ENCODE results near the gene NAPB.
A peak's percentile ranks its signal among the peaks of the same experiment; 100 is the strongest.
"Not testable (repeated sequence)": the region's sequence is repeated elsewhere in the genome, so short reads cannot be mapped to it uniquely, and the experiment has no call there.

The NAPB gene

GRCh38 chr20:23420943-23421931 lies at the start of gene NAPB:
TSS of gene NAPB (minus strand) at chr20:23421488. CDS start at chr20:23421402, 86 bp downstream.
- peak; percentile 93 for DNase-seq (ENCODE audit: low spot score)

GRCh38 chr20:23466961-23467360 lies 45.7 kb upstream of the NAPB start:
- DNase-seq (ENCODE audit: low spot score), result not testable (repeated sequence)

GRCh38 chr20:23461180-23461579 lies 39.9 kb upstream of the NAPB start:
- DNase-seq (ENCODE audit: low spot score), result no peak

GRCh38 chr20:23459461-23460150 lies 38.3 kb upstream of the NAPB start:
- DNase-seq (ENCODE audit: low spot score), result peak; percentile 42

GRCh38 chr20:23456873-23457272 lies 35.6 kb upstream of the NAPB start:
- DNase-seq (ENCODE audit: low spot score), result no peak

- no peak for DNase-seq (ENCODE audit: low spot score)
Observed at GRCh38 chr20:23456409-23456808, 35.1 kb upstream of the NAPB start.

GRCh38 chr20:23455639-23456038 lies 34.4 kb upstream of the NAPB start:
- no peak for DNase-seq (ENCODE audit: low spot score)

- DNase-seq (ENCODE audit: low spot score), result no peak
Observed at GRCh38 chr20:23454816-23455215, 33.5 kb upstream of the NAPB start.

GRCh38 chr20:23453549-23454543 lies 32.6 kb upstream of the NAPB start:
- no peak for DNase-seq (ENCODE audit: low spot score)

- no peak for DNase-seq (ENCODE audit: low spot score)
Observed at GRCh38 chr20:23452776-23453175, 31.5 kb upstream of the NAPB start, which contains the start of gene CST11. TSS of gene CST11 (minus strand) at chr20:23452876. CDS start at chr20:23452811, 65 bp downstream.

- no peak for DNase-seq (ENCODE audit: low spot score)
Observed at GRCh38 chr20:23451956-23452487, 30.7 kb upstream of the NAPB start.

- DNase-seq (ENCODE audit: low spot score), result no peak
Observed at GRCh38 chr20:23450877-23451276, 29.6 kb upstream of the NAPB start.

- no peak for DNase-seq (ENCODE audit: low spot score)
Observed at GRCh38 chr20:23449421-23449820, 28.1 kb upstream of the NAPB start.

- DNase-seq (ENCODE audit: low spot score), result no peak
Observed at GRCh38 chr20:23448167-23448566, 26.9 kb upstream of the NAPB start.

GRCh38 chr20:23446505-23446904 lies 25.2 kb upstream of the NAPB start:
- peak; percentile 88 for DNase-seq (ENCODE audit: low spot score)

GRCh38 chr20:23445596-23446217 lies 24.4 kb upstream of the NAPB start:
- no peak for DNase-seq (ENCODE audit: low spot score)

- DNase-seq (ENCODE audit: low spot score), result no peak
Observed at GRCh38 chr20:23444859-23445258, 23.6 kb upstream of the NAPB start.

- DNase-seq (ENCODE audit: low spot score), result no peak
Observed at GRCh38 chr20:23442436-23442835, 21.1 kb upstream of the NAPB start.

GRCh38 chr20:23441850-23442313 lies 20.6 kb upstream of the NAPB start:
- DNase-seq (ENCODE audit: low spot score), result peak; percentile 86

- DNase-seq (ENCODE audit: low spot score), result no peak
Observed at GRCh38 chr20:23440004-23440403, 18.7 kb upstream of the NAPB start.

- DNase-seq (ENCODE audit: low spot score), result no peak
Observed at GRCh38 chr20:23438661-23439060, 17.4 kb upstream of the NAPB start.

Data from pons (tissue), 1 donor.